Activated naive CD4-positive, alpha-beta T cell treated with Interleukin-2 at 50 U/mL for 16 hours (primary cell): Measurements from ENCODE around the gene MARK1.

Experiments
- DNase-seq: peaks from one replicate; pipeline ENCODE4 v3.0.0-alpha.2; 2020

MARK1 gene

GRCh38 chr1:220692436-220693228, 164.7 kb downstream of the MARK1 start:
- DNase-seq = no peak

GRCh38 chr1:220694866-220695382, 167.0 kb downstream of the MARK1 start:
- DNase-seq = no peak

- no peak for DNase-seq
Observed at GRCh38 chr1:220695426-220695825, 167.5 kb downstream of the MARK1 start.

- DNase-seq = no peak
Observed at GRCh38 chr1:220696226-220696862, 168.4 kb downstream of the MARK1 start.

DNA sequence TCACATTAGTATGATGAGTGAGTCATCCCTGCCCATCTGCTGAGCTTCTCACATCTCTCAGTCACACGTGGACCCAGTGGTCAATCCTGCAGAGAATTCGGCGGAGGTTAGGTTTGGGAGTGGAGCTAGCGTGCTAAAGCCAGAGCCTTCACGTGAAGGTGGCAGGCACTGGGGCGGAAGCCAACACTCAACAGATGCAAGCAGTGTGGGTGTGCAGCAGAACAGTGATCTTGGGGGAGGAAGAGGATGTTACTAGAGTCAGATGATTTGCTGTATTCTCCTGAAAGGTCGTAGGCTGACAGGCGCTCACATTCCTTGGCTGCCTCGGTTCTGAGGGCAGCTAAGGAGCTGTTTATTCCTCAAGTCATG, 168.9 kb downstream of the MARK1 start:
- DNase-seq = no peak

DNA sequence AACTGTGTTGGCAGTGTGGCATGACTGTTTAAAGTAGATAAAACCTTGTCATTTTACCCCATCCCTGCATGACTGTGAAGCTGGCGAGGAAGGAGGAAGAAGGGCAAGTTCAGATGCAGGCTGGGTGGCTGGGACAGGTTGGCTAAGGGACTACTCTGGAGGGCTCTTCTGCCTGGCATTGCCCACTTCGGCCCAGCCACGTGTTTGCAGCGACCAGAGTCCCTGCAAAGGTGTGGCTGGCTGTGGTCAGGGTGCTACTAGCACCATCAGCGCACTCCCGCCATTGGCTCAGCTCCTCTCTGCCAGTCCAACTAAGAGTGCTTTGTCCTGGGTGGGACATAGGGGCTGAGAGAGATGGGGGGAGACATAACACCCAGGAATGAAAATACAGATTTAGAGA, 169.4 kb downstream of the MARK1 start:
- DNase-seq = no peak

GRCh38 chr1:220698607-220699016, 170.7 kb downstream of the MARK1 start:
- DNase-seq = no peak

GRCh38 chr1:220699044-220699443, 171.1 kb downstream of the MARK1 start:
- no peak for DNase-seq

- DNase-seq = no peak
Observed at GRCh38 chr1:220700556-220701179, 172.7 kb downstream of the MARK1 start.

DNA sequence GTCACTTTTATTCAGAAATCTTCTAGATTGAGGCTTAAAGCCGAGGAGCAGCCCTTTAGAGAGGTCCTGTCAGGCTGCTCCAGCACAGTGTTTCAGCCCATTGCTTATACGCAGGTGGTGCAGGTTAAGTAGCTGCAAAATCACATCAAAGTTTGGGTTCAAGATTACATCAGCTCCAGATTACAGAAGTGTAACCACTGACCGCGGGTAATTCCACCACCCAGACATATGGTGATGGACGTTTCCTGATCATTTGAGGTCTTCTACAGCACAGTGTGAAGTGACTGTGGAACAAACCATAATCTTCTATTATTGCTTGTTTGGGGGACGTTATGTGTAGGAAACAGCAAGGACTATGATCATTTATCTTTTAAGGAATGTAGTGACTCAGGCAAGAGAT, 174.0 kb downstream of the MARK1 start:
- DNase-seq = no peak

DNA sequence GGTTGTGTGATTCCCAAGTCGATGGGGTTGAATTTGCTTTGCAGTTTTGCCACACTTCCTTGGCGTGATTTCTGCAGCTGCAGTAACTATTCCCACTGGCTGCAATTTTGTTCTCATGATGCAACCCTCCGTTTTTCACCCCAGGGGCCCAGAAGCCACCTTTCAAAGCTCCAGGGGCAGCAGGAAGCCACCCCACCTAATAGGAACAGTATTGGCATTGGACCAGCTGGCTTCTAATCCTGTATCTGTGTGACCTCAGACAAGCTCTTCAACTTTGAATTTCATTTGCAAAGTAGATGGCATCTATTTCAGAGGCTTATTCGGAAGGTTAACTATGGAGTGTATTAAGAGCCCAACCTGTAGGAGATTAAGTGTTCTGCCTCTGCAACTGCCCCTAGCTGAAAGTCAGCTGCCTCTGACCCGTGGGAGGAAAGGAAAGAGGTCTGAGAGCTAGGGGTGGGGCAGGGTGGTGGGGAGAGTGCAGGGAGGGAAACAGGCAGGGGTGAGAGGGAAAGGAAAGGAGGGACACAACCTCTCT, 174.9 kb downstream of the MARK1 start:
- DNase-seq = no peak

DNA sequence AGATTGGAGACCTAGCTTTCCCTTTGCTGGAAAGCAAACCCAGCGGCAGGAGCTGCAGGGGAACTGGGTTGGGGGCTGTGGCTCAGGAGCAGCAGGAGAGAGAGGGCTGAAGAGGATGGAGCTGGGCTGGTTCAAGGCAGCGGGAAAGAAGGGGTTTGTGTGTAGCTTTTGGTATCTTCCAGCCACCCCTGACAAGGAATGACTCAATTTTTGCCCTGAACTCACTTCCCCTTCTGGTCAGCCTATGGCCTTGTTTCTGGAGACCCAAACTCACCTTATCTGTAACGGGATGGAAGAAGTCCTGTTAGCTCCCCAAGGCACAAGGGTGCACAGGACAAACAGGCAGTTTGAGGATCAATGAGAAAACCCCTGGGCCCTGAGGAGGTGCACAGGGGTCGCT, 175.4 kb downstream of the MARK1 start:
- no peak for DNase-seq

DNA sequence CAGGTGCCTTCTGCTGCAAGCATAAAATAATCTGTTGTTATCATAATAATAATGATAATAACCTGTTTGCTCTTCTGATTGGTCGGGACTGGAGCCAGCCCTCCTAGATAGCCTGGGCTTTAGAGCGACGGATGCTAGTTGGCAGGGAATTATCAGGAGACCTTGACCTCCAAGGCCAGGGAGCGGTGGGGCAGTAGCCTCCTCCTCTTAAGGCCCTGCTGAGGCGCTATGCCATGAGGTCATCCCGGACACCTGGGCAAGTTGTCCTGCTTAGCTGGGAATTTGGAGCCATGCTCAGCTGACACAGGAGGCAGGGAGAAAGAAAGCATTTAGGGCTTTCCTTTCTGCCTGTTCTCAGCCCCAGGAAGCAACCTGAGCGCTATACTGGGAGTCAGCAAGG, 177.8 kb downstream of the MARK1 start:
- no peak for DNase-seq

- DNase-seq = no peak
Observed at GRCh38 chr1:220706480-220706879, 178.5 kb downstream of the MARK1 start.

DNA sequence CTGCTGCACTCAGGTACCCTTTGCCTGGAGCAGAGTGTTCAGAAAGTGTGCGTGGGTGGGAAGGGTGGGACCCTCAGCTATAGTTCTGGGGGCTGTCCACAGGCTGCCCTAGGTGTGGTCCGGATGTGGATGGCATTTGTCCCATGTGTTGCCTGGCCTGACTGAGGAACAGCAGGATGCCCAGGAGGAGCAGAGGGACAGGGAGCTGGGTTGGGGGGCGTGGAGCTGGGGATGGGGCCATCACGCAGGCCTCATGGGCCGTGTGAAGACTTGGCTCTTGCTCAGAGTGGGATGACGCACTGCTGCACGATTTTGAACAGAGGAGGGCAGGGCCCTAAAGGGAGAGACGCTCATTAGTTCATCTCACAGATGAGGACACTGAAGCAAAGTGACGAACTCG, 179.2 kb downstream of the MARK1 start:
- no peak for DNase-seq

- no peak for DNase-seq
Observed at GRCh38 chr1:220708244-220708643, 180.3 kb downstream of the MARK1 start.

DNA sequence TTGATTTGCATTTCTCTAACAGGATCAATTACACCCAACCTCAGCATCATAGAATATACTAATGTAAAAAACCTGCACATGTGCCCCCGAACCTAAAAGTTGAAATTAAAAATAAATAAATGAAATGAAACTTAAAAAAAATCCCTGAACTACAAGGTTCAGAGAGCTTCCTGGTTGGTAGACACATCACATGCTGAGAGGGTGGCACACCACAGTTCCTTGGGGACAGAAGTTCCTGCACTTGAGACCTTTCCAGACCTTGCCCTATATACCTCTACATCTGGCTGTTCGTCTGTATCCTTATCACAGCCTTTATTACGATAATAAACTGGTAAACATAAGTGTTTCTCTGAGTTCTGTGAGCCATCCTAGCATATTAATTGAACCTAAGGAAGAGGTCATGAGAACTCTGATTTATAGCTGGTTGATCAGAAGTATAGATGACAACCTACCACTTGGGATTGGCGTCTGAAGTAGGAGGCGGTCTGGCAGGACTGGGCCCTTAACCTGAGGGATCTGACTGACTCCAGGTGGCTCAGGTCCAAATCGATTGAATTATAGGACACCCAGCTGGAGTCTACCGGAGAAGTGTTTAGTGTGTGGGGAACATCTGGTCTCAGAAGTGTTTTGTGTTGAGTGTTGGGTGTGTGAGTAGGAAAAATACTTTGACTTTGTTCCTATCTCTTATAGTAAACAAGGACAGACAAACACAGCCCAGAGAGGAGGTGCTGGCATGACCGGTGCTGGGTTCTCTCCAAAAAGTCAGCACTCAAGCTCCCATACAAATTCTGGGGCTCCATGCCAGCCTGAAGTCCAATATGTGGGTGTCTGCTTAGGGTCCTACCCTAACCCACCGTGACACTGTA, 181.2 kb downstream of the MARK1 start:
- no peak for DNase-seq

DNA sequence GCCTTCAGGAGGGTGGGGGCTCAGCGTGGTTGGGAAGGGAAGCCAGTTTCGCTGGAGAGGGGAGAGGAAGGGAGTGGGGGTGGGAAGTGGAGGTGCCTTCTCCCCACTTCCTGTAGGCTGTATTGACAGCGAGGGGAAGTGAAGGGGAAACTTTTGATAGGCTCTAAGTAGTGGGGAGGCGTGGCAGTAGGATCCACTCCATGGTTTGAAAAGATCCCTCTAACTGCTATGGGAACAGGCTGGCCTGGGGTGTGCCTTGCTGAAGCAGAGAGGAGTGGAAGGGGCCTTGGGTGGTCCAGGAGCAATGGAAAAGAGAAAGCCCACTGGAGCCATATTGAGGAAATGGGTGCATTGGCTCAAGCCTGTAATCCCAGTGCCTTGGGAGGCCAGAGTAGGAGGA, 182.4 kb downstream of the MARK1 start:
- no peak for DNase-seq

GRCh38 chr1:220711056-220711809, 183.3 kb downstream of the MARK1 start:
- no peak for DNase-seq
